K562 (cell line): ENCODE results near the gene OR2V2. TPM values are rescaled to one million over a fixed set of nuclear protein-coding genes. Genes with fewer than 3 reads are reported as not detected.

Source experiments
- ATF1 ChIP-seq, 2 experiments: fragments of 450-650 bp in 1 of 2; IDR thresholded peaks; 2 replicates each; pipeline ENCODE4 v1.6.1; 2016; ENCODE audit warnings: missing compliant biosample characterization in 1 of 2, missing genetic modification characterization in 1 of 2
- BACH1 ChIP-seq: fragments of 200-800 bp; sonication (Bioruptor generic); IDR thresholded peaks from 2 replicates; pipeline ENCODE4 v1.6.1; 2016; ENCODE audit warnings: missing genetic modification characterization, missing compliant biosample characterization
- BRD4 ChIP-seq: fragments of 200-600 bp; sonication (generic); IDR thresholded peaks from 2 replicates; pipeline ENCODE4 v1.6.1; 2017; ENCODE audit warnings: inconsistent platforms
- CBFA2T2 ChIP-seq: fragments of 450-650 bp; conservative IDR thresholded peaks from 2 replicates; pipeline ENCODE4 v1.6.1; 2017; ENCODE audit warnings: mild to moderate bottlenecking
- CHAMP1 ChIP-seq: fragments of 450-650 bp; IDR thresholded peaks from 2 replicates; pipeline ENCODE4 v1.6.1; 2016; ENCODE audit warnings: mild to moderate bottlenecking
- E2F6 ChIP-seq, 2 experiments: IDR thresholded peaks; 2 replicates each; pipeline ENCODE4 v1.6.1; 2011; ENCODE audit warnings: borderline replicate concordance in 1 of 2, control low read depth in 1 of 2, low read depth in 1 of 2, low read length in 1 of 2, mild to moderate bottlenecking in 1 of 2, mixed read lengths in 1 of 2, moderate library complexity in 1 of 2; ENCODE audit not compliant: insufficient read depth in 1 of 2, insufficient read length in 1 of 2, poor library complexity in 1 of 2, severe bottlenecking in 1 of 2; ENCODE audit errors: extremely low read depth in 1 of 2
- FOXK1 ChIP-seq: sonication (generic); formaldehyde crosslinking; IDR thresholded peaks from 2 replicates; pipeline ENCODE4 v1.8.0; 2022; ENCODE audit warnings: missing genetic modification reagents, mild to moderate bottlenecking, borderline replicate concordance
- FOXK2 ChIP-seq, 2 experiments: fragments of 450-650 bp; IDR thresholded peaks in 1 of 2; conservative IDR thresholded peaks in 1 of 2; 2 replicates each; pipeline ENCODE4 v1.6.1; 2016; ENCODE audit warnings: low read depth in 2 of 2, mild to moderate bottlenecking in 1 of 2
- FUS ChIP-seq: fragments of 200-400 bp; formaldehyde crosslinking; optimal IDR thresholded peaks from 2 replicates; pipeline ENCODE3; 2017; ENCODE audit warnings: low read depth, low read length
- HMG20B ChIP-seq: fragments of 250-450 bp; sonication (Bioruptor Pico); IDR thresholded peaks from 2 replicates; pipeline ENCODE4 v1.5.0; 2021; ENCODE audit warnings: mild to moderate bottlenecking
- KAT8 ChIP-seq: fragments of 450-650 bp; IDR thresholded peaks from 2 replicates; pipeline ENCODE4 v1.6.1; 2016; ENCODE audit warnings: low read depth, mild to moderate bottlenecking
- MEF2D ChIP-seq: conservative IDR thresholded peaks from 2 replicates; pipeline ENCODE4 v1.6.1; 2016; ENCODE audit warnings: low read depth, missing genetic modification characterization, missing compliant biosample characterization
- NCOA2 ChIP-seq, 2 experiments: fragments of 450-650 bp; IDR thresholded peaks; 2 replicates each; pipeline ENCODE4 v1.6.1; 2018; ENCODE audit warnings: mild to moderate bottlenecking in 2 of 2, moderate library complexity in 1 of 2; ENCODE audit not compliant: partially characterized antibody in 2 of 2
- NFIX ChIP-seq: fragments of 250-450 bp; sonication (Bioruptor Pico); IDR thresholded peaks from 2 replicates; pipeline ENCODE4 v1.4.0; 2020; ENCODE audit warnings: low read depth, mild to moderate bottlenecking, moderate library complexity
- NR3C1 ChIP-seq: sonication (generic); formaldehyde crosslinking; IDR thresholded peaks from 2 replicates; pipeline ENCODE4 v1.8.1; 2022; ENCODE audit warnings: missing genetic modification reagents
- PKNOX1 ChIP-seq: fragments of 450-650 bp; IDR thresholded peaks from 2 replicates; pipeline ENCODE4 v1.6.1; 2016
- SMARCA5 ChIP-seq: fragments of 450-650 bp; IDR thresholded peaks from 2 replicates; pipeline ENCODE4 v1.6.1; 2016
- SNIP1 ChIP-seq: fragments of 450-650 bp; IDR thresholded peaks from 2 replicates; pipeline ENCODE4 v1.7.1; 2017; ENCODE audit warnings: low read depth, mild to moderate bottlenecking
- STAT6 ChIP-seq: sonication (generic); formaldehyde crosslinking; IDR thresholded peaks from 2 replicates; pipeline ENCODE4 v1.8.1; 2023; ENCODE audit warnings: mild to moderate bottlenecking, missing genetic modification reagents
- ZC3H11A ChIP-seq: IDR thresholded peaks from 2 replicates; pipeline ENCODE4 v1.6.1; 2012; ENCODE audit warnings: low read depth, low read length, improper control_type of control experiment
- ZNF316 ChIP-seq: fragments of 450-650 bp; IDR thresholded peaks from 2 replicates; pipeline ENCODE4 v1.6.1; 2016
- ZSCAN29 ChIP-seq: fragments of 450-650 bp; IDR thresholded peaks from 2 replicates; pipeline ENCODE4 v1.6.1; 2017
- polyA plus RNA-seq, 8 experiments: library from polyadenylated mRNA; depleted of rRNA in 4 of 8; stranded (reverse) in 5 of 8; unstranded in 3 of 8; fragments of >200 nt; fragmentation: Nextera tagmentation in 2 of 8; fragmentation: Illumina TruSeq in 1 of 8; extraction: Ambion mirVana in 2 of 8; extraction: Trizol in 1 of 8; gene quantifications; 2 replicates each; pipeline versions ENCODE4 v1.2.1 to v1.2.3, GENCODE V29; 2011 to 2014; ENCODE audit warnings: inconsistent platforms in 1 of 8, missing spikeins in 1 of 8
- total RNA-seq, 7 experiments: library from RNA; depleted of rRNA in 6 of 7; stranded (reverse); fragments of >200 nt in 6 of 7; fragmentation: Illumina TruSeq in 2 of 7; extraction: Trizol in 2 of 7; gene quantifications; 2 replicates each; pipeline versions ENCODE4 v1.2.1 to v1.2.3, GENCODE V29; 2011 to 2021; ENCODE audit warnings: low replicate concordance in 1 of 7

The OR2V2 gene
- total and polyA plus RNA-seq, 9 of the 15 experiments (the other 6 are each of a cell fraction or from before 2014, with no cell fraction given) = 0.01 TPM; not detected in 8

- TF ChIP-seq KAT8 (no peak), ZNF316 (0 out of 2 replicates have a peak, but pooled peaks have one; percentile 24), NFIX (no peak), SMARCA5 (peak; percentile 73), MEF2D (tag) (0 out of 2 replicates have a peak, but pooled peaks have one; percentile 31), PKNOX1 (peak; percentile 64), NR3C1 (CRISPR knock-in tag) (no peak), ATF1 (CRISPR knock-in tag; IDR thresholded peaks at IDR 0.05) (no peak), ATF1 (tag; IDR thresholded peaks at IDR 0.05) (no peak), STAT6 (no peak), FOXK2 (conservative IDR thresholded peaks at IDR 0.05 in 1 of 2, IDR thresholded peaks at IDR 0.05 in 1 of 2; ENCODE audit: low read depth in 2 of 2) (0 out of 4 replicates have a peak, but pooled peaks of 1 of the 2 experiments have one; percentile 9), HMG20B (no peak), BRD4 (no peak), ZC3H11A (no peak), E2F6 (IDR thresholded peaks at IDR 0.05; ENCODE audit: borderline replicate concordance in 1 of 2, extremely low read depth in 1 of 2, insufficient read depth in 1 of 2, insufficient read length in 1 of 2, low read depth in 1 of 2, low read length in 1 of 2, poor library complexity in 1 of 2, severe bottlenecking in 1 of 2) (no peak), NCOA2 (IDR thresholded peaks at IDR 0.05; ENCODE audit: partially characterized antibody in 2 of 2) (no peak), FOXK1 (no peak), BACH1 (tag) (no peak), SNIP1 (no peak), CBFA2T2 (no peak), FUS (no peak), ZSCAN29 (no peak), CHAMP1 (no peak)
These were observed 19.7 kb downstream of the OR2V2 start (continued) for GRCh38 chr5:181166812-181167733.
